Kidney (tissue), 14 donors: ENCODE data around the gene TPT1. TPM values are rescaled to one million over a fixed set of nuclear protein-coding genes. Genes with fewer than 3 reads are reported as not detected.

Source experiments
- DNase-seq, 5 donors: peaks; one replicate each; pipeline ENCODE4 v3.0.0-alpha.2; 2013 to 2020
- FAIRE-seq: peaks from 2 replicates; lab custom pipeline; 2012; peaks lifted over from hg19 to GRCh38; lab: Jason Lieb, UNC
- H3K27ac ChIP-seq, 2 donors: one replicate each; pipeline ENCODE4 v1.7.0; 2013; ENCODE audit warnings: low read depth in 2 of 2, low read length in 2 of 2, inconsistent platforms in 1 of 2
- H3K27me3 ChIP-seq: one replicate; pipeline ENCODE4 v1.7.1; 2013; ENCODE audit warnings: low read length, inconsistent platforms; ENCODE audit not compliant: control insufficient read depth, insufficient read depth
- H3K36me3 ChIP-seq, 3 donors: one replicate each; pipeline versions ENCODE4 v1.7.0 to v1.7.1; 2013; ENCODE audit warnings: low read length in 3 of 3, control low read depth in 1 of 3, inconsistent platforms in 1 of 3; ENCODE audit not compliant: insufficient read depth in 3 of 3, control insufficient read depth in 2 of 3
- H3K4me1 ChIP-seq, 3 donors: one replicate each; pipeline versions ENCODE4 v1.7.0 to v1.7.1; 2013; ENCODE audit warnings: low read length in 3 of 3, inconsistent platforms in 1 of 3, low read depth in 1 of 3; ENCODE audit not compliant: control insufficient read depth in 2 of 3, insufficient read depth in 2 of 3
- H3K4me3 ChIP-seq, 3 donors: one replicate each; pipeline versions ENCODE4 v1.7.0 to v1.8.1; 2013; ENCODE audit warnings: low read length in 3 of 3, control low read depth in 1 of 3, inconsistent platforms in 1 of 3
- H3K9ac ChIP-seq, 3 donors: one replicate each; pipeline versions ENCODE4 v1.7.0 to v1.7.1; 2013; ENCODE audit warnings: low read length in 3 of 3, control low read depth in 1 of 3, inconsistent platforms in 1 of 3
- H3K9me3 ChIP-seq, 3 donors: one replicate each; pipeline versions ENCODE4 v1.7.0 to v1.7.1; 2013; ENCODE audit warnings: low read length in 3 of 3, control low read depth in 1 of 3, inconsistent platforms in 1 of 3; ENCODE audit not compliant: control insufficient read depth in 2 of 3, insufficient read depth in 1 of 3
- intact Hi-C: fragments of 100-400 bp; cut with DNase I; formaldehyde crosslinking; loops from one replicate; pipeline ENCODE4 v1.11.1; 2022
- polyA plus RNA-seq: library from polyadenylated mRNA; stranded (reverse); fragments of 350-450 nt; fragmentation: Illumina TruSeq; extraction: RNeasy Lipid Tissue Mini Kit (QIAGEN cat#74804); gene quantifications from one replicate; pipeline ENCODE4 v1.2.3, GENCODE V29; 2014; ENCODE audit warnings: low read depth, low replicate concordance; ENCODE audit not compliant: insufficient read depth
- total RNA-seq: library from RNA; stranded (reverse); fragmentation: NEBNext Ultra II Directional; extraction: Animal tissue kit (Norgen Biotek cat#: 25700); gene quantifications from one replicate; pipeline ENCODE4 v1.2.1, GENCODE V29; 2021
- TF ChIP-seq, protein P1 (sequence below): IDR thresholded peaks from 3 replicates; pipeline ENCODE4 v1.5.1; 2012; ENCODE audit warnings: mild to moderate bottlenecking, moderate library complexity, borderline replicate concordance; ENCODE audit not compliant: insufficient read depth; ENCODE audit errors: extremely low read depth
- donor health status: control.
- donor health status: control.
- donor health status: control.
- donor health status: control.
- donor health status: control.
- donor health status: DM: yes; HTN: yes; CAD: no.
- donor health status: Normal renal cell carcinoma (clear cell type).

TPT1 gene
- total and polyA plus RNA-seq, 2 donors from 2014 or later, result 4,291 to 6,901 TPM

DNA sequence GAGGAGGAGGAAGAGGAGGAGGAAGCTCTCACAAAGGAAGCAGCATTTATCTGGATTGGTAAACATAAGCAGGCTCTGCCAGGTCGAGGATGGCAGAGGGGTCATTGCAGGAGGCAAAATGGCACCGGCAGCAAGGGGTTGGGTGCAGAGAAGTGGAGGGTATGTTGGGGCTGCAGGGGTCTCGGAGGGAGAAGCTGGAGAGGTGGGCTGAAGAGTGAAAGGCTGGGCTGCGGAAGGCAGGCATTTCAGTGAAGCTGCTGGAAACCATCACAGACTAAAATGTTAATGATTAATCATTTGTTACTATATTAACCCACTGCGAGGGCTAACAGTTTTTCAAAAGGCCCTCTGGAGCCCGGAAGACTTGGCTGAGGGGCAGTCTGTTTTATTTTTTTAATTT lies 24.6 kb downstream of the TPT1 start:
- Histone ChIP-seq H3K27me3 (no peaks in the 10 kb centered on the region), H3K4me3 (peak overlapping the region; percentile 42 to 58 (median 53)), H3K36me3 (no peaks in the 10 kb centered on the region), H3K4me1 (peaks cover 0 to 8% (median 2%) of the 10 kb centered on the region in 3 donors), H3K9ac (peak overlapping the region in 1 of 3 donors; percentile 7), H3K9me3 (no peaks in the 10 kb centered on the region), H3K27ac (peak overlapping the region; percentile 44 to 89)
- intact Hi-C loops, result no loop called here
- FAIRE-seq, result no peak
- DNase-seq, result peak in 4 of 5 donors; percentile 35 to 54 (median 48)
- TF ChIP-seq, protein P1, sequence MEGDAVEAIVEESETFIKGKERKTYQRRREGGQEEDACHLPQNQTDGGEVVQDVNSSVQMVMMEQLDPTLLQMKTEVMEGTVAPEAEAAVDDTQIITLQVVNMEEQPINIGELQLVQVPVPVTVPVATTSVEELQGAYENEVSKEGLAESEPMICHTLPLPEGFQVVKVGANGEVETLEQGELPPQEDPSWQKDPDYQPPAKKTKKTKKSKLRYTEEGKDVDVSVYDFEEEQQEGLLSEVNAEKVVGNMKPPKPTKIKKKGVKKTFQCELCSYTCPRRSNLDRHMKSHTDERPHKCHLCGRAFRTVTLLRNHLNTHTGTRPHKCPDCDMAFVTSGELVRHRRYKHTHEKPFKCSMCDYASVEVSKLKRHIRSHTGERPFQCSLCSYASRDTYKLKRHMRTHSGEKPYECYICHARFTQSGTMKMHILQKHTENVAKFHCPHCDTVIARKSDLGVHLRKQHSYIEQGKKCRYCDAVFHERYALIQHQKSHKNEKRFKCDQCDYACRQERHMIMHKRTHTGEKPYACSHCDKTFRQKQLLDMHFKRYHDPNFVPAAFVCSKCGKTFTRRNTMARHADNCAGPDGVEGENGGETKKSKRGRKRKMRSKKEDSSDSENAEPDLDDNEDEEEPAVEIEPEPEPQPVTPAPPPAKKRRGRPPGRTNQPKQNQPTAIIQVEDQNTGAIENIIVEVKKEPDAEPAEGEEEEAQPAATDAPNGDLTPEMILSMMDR, result no peak

DNA sequence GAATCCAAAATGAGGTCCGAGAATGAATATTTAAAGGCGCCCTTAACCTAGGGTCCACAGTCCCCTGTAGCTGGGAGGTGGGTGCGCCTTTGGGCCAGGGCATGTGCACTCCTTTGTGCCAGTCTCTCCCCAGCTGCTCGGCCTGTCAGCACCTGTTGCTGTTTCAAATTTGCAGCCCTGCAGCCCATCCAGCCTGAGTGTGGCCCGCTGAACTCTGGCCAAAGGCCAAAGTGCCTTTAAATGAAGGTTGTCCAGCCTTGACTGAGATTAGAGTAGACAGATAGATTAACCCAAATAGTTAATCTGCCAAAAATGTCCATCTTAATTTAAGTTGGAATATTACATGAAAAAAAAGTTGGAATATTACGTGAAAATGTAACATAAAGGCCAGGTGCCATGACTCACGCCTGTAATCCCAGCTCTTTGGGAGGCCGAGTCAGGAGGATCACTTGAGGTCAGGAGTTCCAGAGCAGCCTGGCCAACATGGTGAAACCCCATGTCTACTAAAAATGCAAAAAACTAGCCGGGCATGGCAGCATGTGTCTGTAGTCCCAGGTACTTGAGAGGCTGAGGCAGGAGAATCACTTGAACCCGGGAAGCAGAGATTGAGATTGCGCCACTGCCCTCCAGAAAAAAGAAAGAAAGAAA lies 25.3 kb downstream of the TPT1 start:
- DNase-seq (no peak), FAIRE-seq (no peak)
- peak overlapping the region; percentile 44 to 89 for H3K27ac ChIP-seq
- no peaks in the 10 kb centered on the region for H3K9me3 ChIP-seq
- intact Hi-C loops, result no loop called here
- no peaks in the 10 kb centered on the region for H3K36me3 ChIP-seq
- H3K4me3 ChIP-seq, result peak overlapping the region in 1 of 3 donors; percentile 53
- H3K4me1 ChIP-seq, result peaks cover 0 to 8% (median 6%) of the 10 kb centered on the region in 3 donors
- no peak overlapping the region for H3K9ac ChIP-seq
- TF ChIP-seq, protein P1, result no peak
- H3K27me3 ChIP-seq, result no peaks in the 10 kb centered on the region

DNA sequence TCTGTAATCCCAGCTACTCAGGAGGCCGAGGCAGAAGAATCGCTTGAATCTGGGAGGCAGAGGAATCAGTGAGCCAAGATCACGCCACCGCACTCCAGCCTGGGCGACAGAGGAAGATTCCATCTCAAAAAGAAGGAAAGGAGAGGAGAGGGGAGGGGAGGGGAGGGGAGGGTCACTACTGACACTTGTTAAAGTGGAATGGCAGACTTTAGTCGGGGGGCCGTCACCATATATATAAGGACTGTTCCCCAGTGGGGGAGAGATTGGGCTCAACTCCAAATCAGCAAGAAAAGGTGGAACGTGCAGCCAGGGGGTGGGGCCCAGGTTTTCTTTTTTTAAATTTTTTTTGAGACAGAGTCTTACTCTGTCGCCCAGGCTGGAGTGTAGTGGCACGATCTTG lies 26.2 kb downstream of the TPT1 start:
- intact Hi-C loops, result no loop called here
- peaks cover 0 to 8% (median 7%) of the 10 kb centered on the region in 3 donors for H3K4me1 ChIP-seq
- FAIRE-seq (no peak), DNase-seq (no peak)
- TF ChIP-seq, protein P1, result no peak
- H3K27ac ChIP-seq, result no peak overlapping the region
- no peaks in the 10 kb centered on the region for H3K36me3 ChIP-seq
- no peak overlapping the region for H3K4me3 ChIP-seq
- no peaks in the 10 kb centered on the region for H3K9me3 ChIP-seq
- H3K9ac ChIP-seq, result no peak overlapping the region
- no peaks in the 10 kb centered on the region for H3K27me3 ChIP-seq
